Mesodermal cell (in vitro differentiated cells): Measurements from ENCODE around the gene ASTN2.

ENCODE experiments used
- H3K27ac ChIP-seq: 2 replicates; pipeline ENCODE4 v1.7.0; 2013; ENCODE audit warnings: mild to moderate bottlenecking, low read depth, low read length, moderate library complexity; ENCODE audit not compliant: severe bottlenecking
- H3K36me3 ChIP-seq: 2 replicates; pipeline ENCODE4 v1.7.1; 2013; ENCODE audit warnings: mild to moderate bottlenecking, low read length, moderate library complexity; ENCODE audit not compliant: control insufficient read depth, insufficient read depth
- H3K4me1 ChIP-seq: one replicate; pipeline ENCODE4 v1.7.1; 2013; ENCODE audit warnings: mild to moderate bottlenecking, low read length; ENCODE audit not compliant: insufficient read depth, control insufficient read depth, poor library complexity, severe bottlenecking
- H3K4me3 ChIP-seq: 2 replicates; pipeline ENCODE4 v1.7.0; 2013; ENCODE audit warnings: low read length, control low read depth, mild to moderate bottlenecking; ENCODE audit not compliant: insufficient read depth, poor library complexity, severe bottlenecking; ENCODE audit errors: extremely low read depth
- H3K9me3 ChIP-seq: 2 replicates; pipeline ENCODE4 v1.7.1; 2013; ENCODE audit warnings: mild to moderate bottlenecking, low read length, moderate library complexity; ENCODE audit not compliant: control insufficient read depth
- WGBS, 2 experiments: methylation state at CpG; one replicate each; pipeline ENCODE4 v1.1.5; 2013; ENCODE audit warnings: missing lambda C conversion rate in 2 of 2; ENCODE audit not compliant: insufficient coverage in 2 of 2; 5-methylcytosine and 5-hydroxymethylcytosine counted together

The ASTN2 gene

DNA sequence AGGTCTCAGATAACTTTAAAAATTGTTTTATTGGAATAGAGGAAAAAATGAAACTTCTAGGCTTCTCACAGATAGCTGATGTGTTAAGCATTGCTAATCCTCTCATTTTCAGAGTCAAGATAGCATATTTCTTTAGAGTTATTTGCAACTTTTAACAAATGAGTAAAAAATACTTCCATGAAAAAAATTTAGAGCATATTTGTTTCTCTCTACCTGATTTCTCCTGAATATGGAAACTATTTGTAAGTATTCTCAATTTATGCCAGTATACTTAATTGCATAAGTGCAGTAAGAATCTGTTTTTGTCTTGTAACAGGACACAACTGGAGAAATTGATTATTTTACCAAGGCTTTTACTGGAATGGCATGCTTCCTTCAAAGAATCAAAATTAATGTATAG is 731.3 kb downstream of the ASTN2 start:
- peaks cover 6% of the 10 kb centered on the region for H3K4me1 ChIP-seq
- H3K9me3 ChIP-seq = peaks cover 13% of the 10 kb centered on the region
- no peaks in the 10 kb centered on the region for H3K36me3 ChIP-seq
- no peak overlapping the region for H3K27ac ChIP-seq
- no peak overlapping the region for H3K4me3 ChIP-seq

DNA sequence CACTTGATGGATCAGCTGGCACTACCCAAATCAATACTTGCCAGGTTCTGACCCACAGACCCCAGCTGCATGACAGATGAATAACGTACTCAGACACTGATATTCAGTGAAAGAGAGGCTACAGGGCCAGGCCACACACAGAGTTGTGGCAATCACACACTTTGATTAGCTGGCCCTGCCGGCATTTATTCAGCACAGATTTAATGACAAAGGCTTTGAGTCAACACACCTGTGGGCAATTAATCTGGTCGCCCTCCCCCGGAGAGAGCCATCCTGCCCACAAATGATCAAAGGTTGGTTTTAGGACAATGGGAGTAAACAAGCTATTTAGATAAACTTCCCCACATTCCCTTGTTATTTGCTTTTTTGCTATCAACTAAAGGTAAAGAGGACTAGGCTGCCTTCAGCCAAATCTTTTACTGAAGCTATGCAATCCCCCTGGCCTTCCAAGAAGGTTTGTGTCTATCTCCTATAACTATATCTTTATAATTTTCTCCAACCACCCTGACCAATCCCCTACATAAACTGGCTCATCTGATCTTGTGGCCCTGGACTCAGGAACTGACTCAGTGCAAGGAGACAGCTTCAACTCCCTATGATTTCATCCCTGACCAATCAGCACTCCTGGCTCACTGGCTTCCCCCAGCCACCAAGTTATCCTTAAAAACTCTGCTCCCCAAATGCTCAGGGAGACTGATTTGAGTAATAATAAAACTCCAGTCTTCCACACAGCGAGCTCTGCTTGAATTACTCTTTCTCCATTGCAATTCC is 740.5 kb downstream of the ASTN2 start:
- Histone ChIP-seq H3K4me1 (no peaks in the 10 kb centered on the region), H3K36me3 (no peaks in the 10 kb centered on the region), H3K9me3 (peaks cover 20% of the 10 kb centered on the region), H3K27ac (no peak overlapping the region), H3K4me3 (no peak overlapping the region)
- 92% methylated on average over 2 to 4 of the region's 5 CpGs for WGBS, 2 experiments

DNA sequence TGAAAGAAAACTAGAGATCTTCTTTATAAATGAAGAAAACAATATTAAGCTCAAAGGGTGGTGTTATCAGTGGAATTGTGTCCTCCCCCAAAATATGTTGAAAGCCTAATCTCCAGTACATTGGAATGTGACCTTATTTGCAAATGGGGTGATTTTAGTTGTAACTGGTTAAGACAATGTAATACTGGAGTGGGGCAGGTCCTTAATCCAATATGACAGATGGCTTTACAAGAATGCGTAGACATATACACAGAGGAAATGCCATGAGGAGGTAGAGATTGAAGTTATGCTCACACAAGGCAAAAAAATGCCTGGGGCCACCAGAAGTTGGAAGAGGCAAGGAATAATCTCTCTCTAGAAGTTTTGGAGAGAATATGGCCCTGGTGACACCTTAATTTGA is 741.5 kb downstream of the ASTN2 start:
- peaks cover 20% of the 10 kb centered on the region for H3K9me3 ChIP-seq

DNA sequence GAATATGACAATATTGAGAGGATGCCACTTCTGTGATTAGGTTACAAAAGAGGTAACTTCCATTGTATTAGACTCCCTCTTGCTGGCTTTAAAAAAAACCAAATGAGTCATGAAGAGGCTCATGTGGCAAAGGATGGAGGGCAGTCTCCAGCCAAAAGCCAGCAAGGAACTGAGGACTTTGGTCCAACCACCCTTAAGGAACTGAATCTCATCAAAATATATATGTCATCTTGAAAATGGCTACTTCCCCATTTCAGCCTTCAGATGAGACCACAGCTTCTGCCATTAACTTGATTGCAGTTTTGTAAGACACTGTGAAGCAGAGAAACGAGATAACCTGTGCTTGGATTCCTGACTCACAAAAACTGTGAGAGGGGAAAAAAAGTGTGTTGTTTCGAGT is 743.3 kb downstream of the ASTN2 start:
- no peaks in the 10 kb centered on the region for H3K36me3 ChIP-seq
- peaks cover 20% of the 10 kb centered on the region for H3K9me3 ChIP-seq
- H3K27ac ChIP-seq = no peak overlapping the region
- no peaks in the 10 kb centered on the region for H3K4me1 ChIP-seq
- H3K4me3 ChIP-seq = no peak overlapping the region
- no CpG with 5 or more reads among the region's 2 CpGs for WGBS, 2 experiments

More for the DNA sequence above, 741.5 kb downstream of the ASTN2 start:
- Histone ChIP-seq H3K27ac (no peak overlapping the region), H3K36me3 (no peaks in the 10 kb centered on the region), H3K4me1 (no peaks in the 10 kb centered on the region), H3K4me3 (no peak overlapping the region)
- no CpG with 5 or more reads among the region's 1 CpG for WGBS, 2 experiments

DNA sequence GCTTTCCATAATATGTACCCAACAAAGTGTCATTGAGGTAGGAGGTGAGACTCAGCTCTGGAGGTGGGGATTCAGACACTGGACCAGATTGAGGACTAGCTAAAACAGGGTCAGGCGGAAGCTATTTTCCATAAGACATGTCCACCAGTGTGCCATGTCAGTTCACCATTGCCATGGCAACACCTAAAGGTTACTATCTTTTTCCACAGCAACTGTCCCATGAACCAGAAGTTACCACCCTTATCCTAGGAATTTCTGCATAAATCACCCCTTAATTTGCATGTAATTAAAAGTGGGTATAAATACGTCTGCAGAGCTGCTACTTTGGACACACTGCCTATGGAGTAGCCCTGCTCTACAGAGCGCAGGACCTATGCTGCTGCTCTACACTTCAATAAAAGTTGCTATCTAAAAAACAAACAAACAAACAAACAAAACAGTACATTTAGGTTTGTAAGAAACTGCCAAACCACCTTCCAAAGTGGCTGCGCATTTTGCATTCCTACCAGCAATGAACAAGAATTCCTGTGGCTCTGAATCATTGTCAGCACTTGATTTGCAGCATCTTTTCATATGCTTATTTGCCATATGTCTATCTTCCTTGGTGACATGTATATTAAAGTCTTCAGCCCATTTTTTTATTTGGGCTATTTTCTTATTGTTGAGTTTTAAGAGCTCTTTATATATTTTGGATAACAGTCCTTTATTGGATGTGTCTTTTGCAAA is 745.7 kb downstream of the ASTN2 start:
- WGBS, 2 experiments = 81 to 100% methylated on average over 1 to 2 of the region's 4 CpGs
- H3K27ac ChIP-seq = no peak overlapping the region
- peaks cover 8% of the 10 kb centered on the region for H3K9me3 ChIP-seq

DNA sequence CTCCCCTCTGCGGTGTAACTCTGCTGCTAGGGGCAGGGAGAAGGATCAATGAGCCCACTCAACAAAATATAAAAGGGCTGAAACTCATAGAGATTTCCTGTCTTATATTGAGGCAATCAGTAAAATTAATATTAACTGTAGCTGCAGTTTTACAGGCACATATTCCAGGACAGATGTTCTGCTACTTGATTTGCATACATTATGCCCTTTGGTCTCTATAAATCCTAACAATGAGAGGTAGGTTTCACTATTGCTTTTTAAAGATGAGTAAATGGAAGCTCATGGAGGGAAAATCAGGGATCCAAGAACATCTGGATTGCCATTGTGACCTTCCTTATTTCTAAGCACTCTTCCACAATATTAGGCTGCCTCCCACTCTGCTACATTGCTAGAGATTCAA is 751.3 kb downstream of the ASTN2 start:
- WGBS, 2 experiments = no CpG with 5 or more reads among the region's 1 CpG
- H3K27ac ChIP-seq = no peak overlapping the region
- H3K4me3 ChIP-seq = no peak overlapping the region
- no peaks in the 10 kb centered on the region for H3K9me3 ChIP-seq
- H3K4me1 ChIP-seq = no peaks in the 10 kb centered on the region
- H3K36me3 ChIP-seq = no peaks in the 10 kb centered on the region

More for the DNA sequence above, 745.7 kb downstream of the ASTN2 start:
- H3K4me1 ChIP-seq = no peaks in the 10 kb centered on the region
- no peaks in the 10 kb centered on the region for H3K36me3 ChIP-seq
- no peak overlapping the region for H3K4me3 ChIP-seq

DNA sequence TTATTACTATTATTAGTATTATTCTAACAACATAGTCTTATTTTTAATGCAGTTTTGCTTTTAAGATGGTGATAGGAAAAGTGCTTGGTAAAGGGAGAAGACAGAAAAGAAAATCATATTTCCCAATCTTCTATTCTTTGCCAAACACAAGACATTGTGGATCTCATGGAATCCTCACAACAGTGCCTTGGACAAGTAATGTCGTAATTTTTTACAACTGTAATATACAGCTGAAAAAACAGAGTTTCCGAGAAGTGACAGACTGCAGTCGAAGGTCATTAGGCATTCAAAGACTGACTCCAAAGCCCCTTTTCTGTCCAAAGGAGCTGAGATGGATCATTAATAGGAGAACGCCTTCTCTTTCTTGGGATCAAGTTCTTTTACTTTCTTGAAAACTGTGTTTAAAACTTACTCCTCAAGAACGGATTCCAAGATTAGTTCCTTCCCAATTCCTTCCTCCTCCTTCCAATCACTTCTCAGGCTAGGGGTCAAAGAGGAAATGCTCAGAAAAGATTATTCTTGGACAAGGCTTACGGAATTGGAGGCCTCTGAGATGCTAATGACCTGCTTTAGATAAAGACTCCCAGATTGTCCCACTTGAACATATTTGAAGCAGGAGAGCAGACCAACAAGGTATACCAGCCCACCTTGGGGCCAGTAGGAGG is 752.1 kb downstream of the ASTN2 start:
- Histone ChIP-seq H3K4me3 (no peak overlapping the region), H3K36me3 (no peaks in the 10 kb centered on the region), H3K9me3 (no peaks in the 10 kb centered on the region), H3K4me1 (no peaks in the 10 kb centered on the region), H3K27ac (no peak overlapping the region)
- 95 to 96% methylated on average over 4 of the region's 6 CpGs for WGBS, 2 experiments

DNA sequence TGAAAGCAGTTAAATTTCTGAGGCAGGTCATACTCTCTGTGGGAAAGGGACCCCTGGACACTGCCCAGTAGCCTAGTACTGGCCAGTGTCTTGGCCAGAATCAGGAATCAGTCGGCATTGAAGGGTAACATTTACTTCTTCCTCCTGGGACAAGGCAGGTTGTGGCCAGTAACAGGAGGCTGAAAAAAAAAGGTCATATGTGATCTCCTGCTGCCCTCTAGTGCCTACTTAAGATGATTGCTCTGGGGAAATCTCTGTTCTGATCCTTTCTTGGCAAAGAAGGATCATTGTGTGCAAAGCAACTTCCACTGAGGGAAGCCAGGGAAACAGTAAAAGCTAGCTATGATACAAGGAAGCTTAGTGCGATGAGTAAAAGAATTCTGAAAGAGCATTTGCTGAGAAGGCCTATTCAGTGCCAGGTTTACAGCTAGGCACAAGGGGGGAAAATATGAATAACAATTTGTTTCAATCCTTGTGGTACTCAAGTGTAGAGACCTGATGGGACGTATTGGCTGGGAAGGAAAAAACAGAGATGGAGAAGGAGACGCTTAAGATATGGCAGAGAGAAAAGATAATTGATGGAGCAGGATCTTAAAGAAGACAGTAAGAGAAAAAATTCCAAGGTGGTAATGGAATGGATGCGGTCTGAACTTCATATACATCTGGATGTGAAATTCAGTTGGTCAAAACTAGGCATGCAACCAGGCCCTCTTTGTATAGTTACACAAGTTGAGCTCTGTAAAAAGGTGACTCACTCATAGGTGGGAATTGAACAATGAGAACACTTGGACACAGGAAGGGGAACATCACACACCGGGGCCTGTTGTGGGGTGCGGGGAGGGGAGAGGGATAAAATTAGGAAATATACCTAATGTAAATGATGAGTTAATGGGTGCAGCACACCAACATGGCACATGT is 753.6 kb downstream of the ASTN2 start:
- Histone ChIP-seq H3K36me3 (no peaks in the 10 kb centered on the region), H3K4me1 (no peaks in the 10 kb centered on the region), H3K4me3 (no peak overlapping the region), H3K9me3 (no peaks in the 10 kb centered on the region), H3K27ac (no peak overlapping the region)
- 74 to 77% methylated on average over 4 to 5 of the region's 7 CpGs for WGBS, 2 experiments

DNA sequence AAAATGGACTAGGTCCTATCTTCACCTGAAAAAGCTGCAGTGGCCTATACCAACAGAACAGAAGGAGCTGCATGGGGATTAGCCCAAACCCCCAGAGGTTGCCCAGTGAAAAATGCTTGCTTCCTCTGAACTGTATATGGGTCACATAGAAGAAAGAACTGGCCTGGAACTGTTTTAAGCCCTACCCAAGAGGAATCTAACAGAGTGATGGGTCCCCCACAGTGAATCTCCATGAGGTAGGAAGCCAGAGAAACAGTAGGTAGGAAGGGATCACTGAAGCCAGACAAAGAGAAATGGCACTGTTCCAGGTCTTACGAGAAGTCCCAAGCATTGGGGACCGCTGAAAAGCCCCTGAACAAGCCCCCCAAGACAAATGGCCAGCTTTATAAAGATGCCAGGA is 756.6 kb downstream of the ASTN2 start:
- 88 to 100% methylated on average over 2 of the region's 2 CpGs for WGBS, 2 experiments
- H3K4me3 ChIP-seq = no peak overlapping the region

DNA sequence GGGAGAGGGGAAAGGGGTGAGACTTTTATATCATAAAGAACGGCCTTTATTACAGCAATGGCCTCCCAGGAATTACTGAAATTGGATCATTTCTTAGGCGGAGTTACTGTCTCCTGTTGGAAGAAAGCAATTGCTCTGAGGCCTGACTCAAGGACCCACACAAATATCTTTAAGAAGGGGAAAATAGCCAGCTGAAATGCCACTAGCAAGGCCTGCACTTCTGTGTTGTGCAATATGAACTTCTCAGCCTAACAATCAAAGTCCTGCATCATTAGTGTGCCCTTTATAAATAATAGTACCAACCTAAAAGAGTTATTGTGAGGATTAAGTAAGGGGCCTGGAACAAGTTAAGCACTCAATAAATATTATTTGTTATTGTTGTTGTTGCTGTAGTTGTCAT is 757.9 kb downstream of the ASTN2 start:
- Histone ChIP-seq H3K9me3 (no peaks in the 10 kb centered on the region), H3K36me3 (no peaks in the 10 kb centered on the region), H3K27ac (no peak overlapping the region), H3K4me1 (peaks cover 8% of the 10 kb centered on the region), H3K4me3 (no peak overlapping the region)
- WGBS, 2 experiments = 86% methylated on average over 1 of the region's 2 CpGs; no CpG with 5 or more reads in 1 of the 2 experiments

More for the DNA sequence above, 756.6 kb downstream of the ASTN2 start:
- H3K36me3 ChIP-seq = no peaks in the 10 kb centered on the region
- no peak overlapping the region for H3K27ac ChIP-seq
- H3K9me3 ChIP-seq = no peaks in the 10 kb centered on the region
- H3K4me1 ChIP-seq = peaks cover 8% of the 10 kb centered on the region
